PC-3 (cell line): ENCODE data around the gene UNC93B1. TPM values are rescaled to one million over a fixed set of nuclear protein-coding genes. Genes with fewer than 3 reads are reported as not detected.
A peak's percentile ranks its signal among the peaks of the same experiment; 100 is the strongest.

Experiments used
- ATAC-seq: fragments of 200-7000 bp; cut with Tn5 transposase; 2 replicates; pipeline ENCODE4 v1.9.1; 2020; ENCODE audit warnings: mild to moderate bottlenecking, moderate library complexity
- BruUV-seq: library from RNA; stranded (reverse); fragments of 400-500 nt; replicated peaks from 2 replicates; lab custom pipeline; 2021; lab: Mats Ljungman, UMichigan
- CTCF ChIA-PET: fragments of 300-600 bp; sonication (Branson Sonifier 250); formaldehyde crosslinking; loops from one replicate; lab custom pipeline; 2022; ENCODE audit warnings: antibody characterized with exemption; lab: Charles Lee
- POLR2A ChIA-PET: fragments of 300-600 bp; sonication (Branson Sonifier 250); formaldehyde crosslinking; loops from one replicate; lab custom pipeline; 2022; ENCODE audit warnings: antibody characterized with exemption; ENCODE audit not compliant: unreplicated experiment; lab: Charles Lee
- DNase-seq: peaks from one replicate; pipeline ENCODE4 v3.0.0-alpha.2; 2015
- H2AFZ ChIP-seq: fragments of 300-600 bp; sonication (generic); 2 replicates; pipeline ENCODE4 v1.6.0; 2016; ENCODE audit warnings: antibody characterized with exemption, low read length
- H3F3A ChIP-seq: fragments of 300-600 bp; sonication (generic); one replicate; pipeline ENCODE4 v1.6.0; 2017; ENCODE audit warnings: antibody characterized with exemption, low read length, control low read depth, mild to moderate bottlenecking; ENCODE audit not compliant: unreplicated experiment
- H3K27ac ChIP-seq: fragments of 300-600 bp; sonication (generic); 2 replicates; pipeline ENCODE4 v1.5.1; 2016; ENCODE audit warnings: mild to moderate bottlenecking, low read length
- H3K27me3 ChIP-seq: fragments of 300-600 bp; sonication (generic); 2 replicates; pipeline ENCODE4 v1.6.1; 2016; ENCODE audit warnings: low read length, mixed read lengths
- H3K36me3 ChIP-seq: fragments of 300-600 bp; sonication (generic); 2 replicates; pipeline ENCODE4 v1.6.1; 2016; ENCODE audit warnings: low read depth, mixed run types, low read length, mixed read lengths
- H3K4me1 ChIP-seq: fragments of 300-600 bp; sonication (generic); 2 replicates; pipeline ENCODE4 v1.5.1; 2016; ENCODE audit warnings: low read length; ENCODE audit not compliant: insufficient read depth
- H3K4me2 ChIP-seq: fragments of 300-600 bp; sonication (generic); 2 replicates; pipeline ENCODE4 v1.6.0; 2016; ENCODE audit warnings: low read length
- H3K4me3 ChIP-seq: fragments of 300-600 bp; sonication (generic); 2 replicates; pipeline ENCODE4 v1.5.1; 2016; ENCODE audit warnings: mild to moderate bottlenecking, low read length, mixed read lengths
- H3K79me2 ChIP-seq: fragments of 300-600 bp; sonication (generic); 2 replicates; pipeline ENCODE4 v1.6.1; 2017; ENCODE audit warnings: low read length, mixed read lengths
- H3K9ac ChIP-seq: fragments of 300-600 bp; sonication (generic); 2 replicates; pipeline ENCODE4 v1.6.0; 2016; ENCODE audit warnings: mild to moderate bottlenecking, low read length
- H3K9me2 ChIP-seq: fragments of 300-600 bp; sonication (generic); replicated peaks from 2 replicates; pipeline ENCODE4 v1.6.1; 2016; ENCODE audit warnings: mixed run types, low read length, mixed read lengths
- H3K9me3 ChIP-seq: fragments of 300-600 bp; sonication (generic); 2 replicates; pipeline ENCODE4 v1.6.1; 2016; ENCODE audit warnings: low read length, mixed read lengths
- H4K20me1 ChIP-seq: fragments of 300-600 bp; sonication (generic); 2 replicates; pipeline ENCODE4 v1.6.1; 2016; ENCODE audit warnings: low read length, mixed read lengths
- CTCF ChIP-seq: fragments of 300-600 bp; sonication (generic); conservative IDR thresholded peaks from 2 replicates; pipeline ENCODE4 v1.5.1; 2017; ENCODE audit warnings: antibody characterized with exemption, low read depth, mild to moderate bottlenecking, low read length
- EZH2 ChIP-seq: fragments of 300-600 bp; sonication (generic); IDR thresholded peaks from one replicate; pipeline ENCODE4 v1.6.1; 2017; ENCODE audit warnings: antibody characterized with exemption, mild to moderate bottlenecking, low read length; ENCODE audit not compliant: unreplicated experiment
- EZH2phosphoT487 ChIP-seq: fragments of 300-600 bp; sonication (generic); IDR thresholded peaks from 2 replicates; pipeline ENCODE4 v1.6.1; 2018; ENCODE audit warnings: mild to moderate bottlenecking, antibody characterized with exemption, low read length, borderline replicate concordance
- intact Hi-C: fragments of 100-400 bp; cut with micrococcal nuclease; formaldehyde crosslinking; loops from 2 replicates; pipeline ENCODE4 v1.9.0; 2023
- total RNA-seq: library from RNA; depleted of rRNA; stranded (reverse); fragments of >200 nt; gene quantifications from 2 replicates; pipeline ENCODE4 v1.2.3, GENCODE V29; 2014

Gene UNC93B1
- total RNA-seq, 1 experiment from 2014 or later = 66.8 TPM

- Histone ChIP-seq H3K9me2 (no peaks in the 10 kb centered on the region), H3F3A (peaks cover 8% of the 10 kb centered on the region), H3K4me1 (peaks cover 35% of the 10 kb centered on the region), H3K9ac (no peak overlapping the region), H3K9me3 (no peaks in the 10 kb centered on the region), H3K79me2 (peaks cover 44% of the 10 kb centered on the region), H3K27ac (no peak overlapping the region), H3K4me2 (no peak overlapping the region), H3K4me3 (no peak overlapping the region), H3K36me3 (peaks cover 11% of the 10 kb centered on the region), H4K20me1 (no peaks in the 10 kb centered on the region), H2AFZ (no peak overlapping the region), H3K27me3 (no peaks in the 10 kb centered on the region)
- no peak for ATAC-seq
- intact Hi-C loops = no loop called here
- TF ChIP-seq EZH2 (no peak), CTCF (no peak), EZH2phosphoT487 (no peak)
- CTCF ChIA-PET = no interaction called here
- BruUV-seq = no TSS peak
- no peak for DNase-seq
- POLR2A ChIA-PET = no interaction called here
Measured at GRCh38 chr11:68032997-68033707, 29.3 kb upstream of the UNC93B1 start.

- intact Hi-C loops = no loop called here
- Histone ChIP-seq H3K27ac (no peak overlapping the region), H3K27me3 (no peaks in the 10 kb centered on the region), H4K20me1 (no peaks in the 10 kb centered on the region), H3K9me3 (no peaks in the 10 kb centered on the region), H3K9me2 (no peaks in the 10 kb centered on the region), H3K79me2 (peaks cover 51% of the 10 kb centered on the region), H3K4me1 (peaks cover 44% of the 10 kb centered on the region), H3F3A (peaks cover 8% of the 10 kb centered on the region), H2AFZ (no peak overlapping the region), H3K4me2 (peak overlapping the region; percentile 96), H3K36me3 (peaks cover 11% of the 10 kb centered on the region), H3K4me3 (peak overlapping the region; percentile 91; the same call in 1 of the 2 replicates), H3K9ac (peak overlapping the region; percentile 96)
- no peak for DNase-seq
- no peak for TF ChIP-seq EZH2
- TF ChIP-seq EZH2phosphoT487 = no peak
- no peak for TF ChIP-seq CTCF
- no TSS peak for BruUV-seq
- no peak for ATAC-seq
- ChIA-PET POLR2A (no interaction called here), CTCF (no interaction called here)
Measured at GRCh38 chr11:68032003-68032402, 28.1 kb upstream of the UNC93B1 start.

- Histone ChIP-seq H3K27me3 (no peaks in the 10 kb centered on the region), H3K9me3 (no peaks in the 10 kb centered on the region), H2AFZ (peak overlapping the region; percentile 68), H3K4me3 (peak overlapping the region; percentile 91), H3K79me2 (peaks cover 51% of the 10 kb centered on the region), H3K4me1 (peaks cover 44% of the 10 kb centered on the region), H3K9ac (peak overlapping the region; percentile 96), H4K20me1 (no peaks in the 10 kb centered on the region), H3K9me2 (no peaks in the 10 kb centered on the region), H3K36me3 (peaks cover 10% of the 10 kb centered on the region), H3K4me2 (peak overlapping the region; percentile 96), H3K27ac (peak overlapping the region; percentile 29), H3F3A (peaks cover 8% of the 10 kb centered on the region)
- ATAC-seq (no peak), DNase-seq (no peak)
- CTCF ChIA-PET = no interaction called here
- TF ChIP-seq EZH2 = no peak
- no peak for TF ChIP-seq CTCF
- no peak for TF ChIP-seq EZH2phosphoT487
- TSS peak; percentile 37 for BruUV-seq
- intact Hi-C loops = no loop called here
- POLR2A ChIA-PET = interaction anchor here (0.5 kb wide), 1 partner anchor 225 kb away, joined by 3 read pairs; no protein-coding TSS in a partner anchor
Measured at GRCh38 chr11:68031144-68031464, 27.2 kb upstream of the UNC93B1 start.
